Measurements from ENCODE around the gene TRAFD1.

DNA sequence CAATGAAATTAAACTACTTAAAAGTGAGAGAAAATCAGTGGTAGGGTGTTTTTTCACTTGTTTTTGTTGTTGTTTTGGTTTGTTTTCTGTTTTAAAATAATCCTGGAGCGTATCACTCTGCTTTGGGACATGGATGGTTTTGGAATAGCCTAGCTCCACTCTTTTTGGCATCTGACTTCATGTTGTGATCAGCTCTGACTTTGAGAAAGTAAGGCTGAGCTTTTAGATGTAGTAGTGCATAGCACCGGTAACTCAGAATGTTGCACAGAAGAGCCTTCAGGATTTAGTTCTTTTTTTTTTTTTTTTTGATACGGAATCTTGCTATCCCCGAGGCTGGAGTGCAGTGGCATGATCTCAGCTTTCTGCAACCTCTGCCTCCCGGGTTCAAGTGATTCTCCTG is 8.1 kb downstream of the TRAFD1 start:
- TF ChIP-seq, protein P1, sequence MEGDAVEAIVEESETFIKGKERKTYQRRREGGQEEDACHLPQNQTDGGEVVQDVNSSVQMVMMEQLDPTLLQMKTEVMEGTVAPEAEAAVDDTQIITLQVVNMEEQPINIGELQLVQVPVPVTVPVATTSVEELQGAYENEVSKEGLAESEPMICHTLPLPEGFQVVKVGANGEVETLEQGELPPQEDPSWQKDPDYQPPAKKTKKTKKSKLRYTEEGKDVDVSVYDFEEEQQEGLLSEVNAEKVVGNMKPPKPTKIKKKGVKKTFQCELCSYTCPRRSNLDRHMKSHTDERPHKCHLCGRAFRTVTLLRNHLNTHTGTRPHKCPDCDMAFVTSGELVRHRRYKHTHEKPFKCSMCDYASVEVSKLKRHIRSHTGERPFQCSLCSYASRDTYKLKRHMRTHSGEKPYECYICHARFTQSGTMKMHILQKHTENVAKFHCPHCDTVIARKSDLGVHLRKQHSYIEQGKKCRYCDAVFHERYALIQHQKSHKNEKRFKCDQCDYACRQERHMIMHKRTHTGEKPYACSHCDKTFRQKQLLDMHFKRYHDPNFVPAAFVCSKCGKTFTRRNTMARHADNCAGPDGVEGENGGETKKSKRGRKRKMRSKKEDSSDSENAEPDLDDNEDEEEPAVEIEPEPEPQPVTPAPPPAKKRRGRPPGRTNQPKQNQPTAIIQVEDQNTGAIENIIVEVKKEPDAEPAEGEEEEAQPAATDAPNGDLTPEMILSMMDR (IDR thresholded peaks at IDR 0.05; ENCODE audit: low read depth, low read length): no peak
- TF ChIP-seq EZH2phosphoT487 (IDR thresholded peaks at IDR 0.05; ENCODE audit: low read depth): no peak
